GM18870 (cell line): Measurements from ENCODE around the gene SGK2.
"Not testable (repeated sequence)": the region's sequence is repeated elsewhere in the genome, so short reads cannot be mapped to it uniquely, and the experiment has no call there.

Experiments
- ATAC-seq: cut with Tn5 transposase; IDR thresholded peaks from one replicate; pipeline ENCODE4 v1.9.1; 2021; ENCODE audit warnings: moderate library complexity; ENCODE audit not compliant: unreplicated experiment

The SGK2 gene

DNA sequence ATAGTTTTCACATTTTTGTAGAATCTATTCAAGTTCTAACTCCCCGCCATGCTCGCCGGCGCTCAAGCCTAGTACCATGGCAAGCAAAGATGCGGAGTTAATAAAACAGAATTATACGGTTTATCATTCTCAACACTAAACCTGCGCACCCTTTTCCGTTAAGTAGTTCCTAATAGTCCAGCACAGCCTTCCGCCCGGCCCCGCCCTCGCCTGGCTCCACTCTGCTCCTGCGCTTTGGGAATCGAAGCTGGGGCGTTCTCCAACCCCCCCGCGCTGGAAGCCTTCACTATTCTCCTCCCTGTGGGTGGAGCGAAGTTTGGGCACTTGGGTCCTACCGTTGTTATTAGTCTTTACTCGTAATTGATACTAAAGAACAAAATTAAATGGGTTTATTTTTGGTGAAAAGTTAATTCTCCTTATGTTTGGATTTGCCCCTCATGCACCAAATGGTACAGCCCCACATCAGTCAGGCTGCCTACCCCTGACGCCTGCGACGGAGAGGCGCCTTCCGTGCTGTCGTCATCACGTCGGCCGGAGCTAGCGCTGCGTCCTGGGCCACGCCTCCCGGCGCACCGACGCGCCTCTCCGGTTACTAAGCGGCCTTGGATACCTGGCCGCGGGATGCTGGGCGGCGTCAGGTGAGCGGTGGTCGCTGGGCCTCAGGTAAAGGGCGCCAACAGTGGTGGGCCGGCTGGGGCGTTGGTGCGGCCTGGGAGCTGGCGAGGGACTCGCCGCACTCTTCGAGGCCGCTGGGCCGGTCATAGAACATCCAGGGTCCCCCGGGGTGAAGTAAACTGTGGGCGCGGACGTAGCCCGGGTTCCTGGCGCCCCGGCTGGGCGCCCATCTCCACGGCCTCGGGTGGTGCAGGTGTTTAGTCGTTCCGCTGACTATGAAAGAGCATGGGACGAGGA, 31.8 kb downstream of the SGK2 start, which contains the start of gene IFT52:
Gene IFT52 (plus strand): TSS at position 546 of the 912 bp plus-strand sequence. CDS start 3,762 bp downstream, outside the sequence.
- ATAC-seq, result peak; percentile 92

- ATAC-seq, result not testable (repeated sequence)
These were observed 43.1 kb downstream of the SGK2 start for GRCh38 chr20:43601960-43602359.

GRCh38 chr20:43603124-43603523, 44.3 kb downstream of the SGK2 start:
- ATAC-seq, result no peak

GRCh38 chr20:43605715-43606114, 46.9 kb downstream of the SGK2 start:
- ATAC-seq, result no peak

DNA sequence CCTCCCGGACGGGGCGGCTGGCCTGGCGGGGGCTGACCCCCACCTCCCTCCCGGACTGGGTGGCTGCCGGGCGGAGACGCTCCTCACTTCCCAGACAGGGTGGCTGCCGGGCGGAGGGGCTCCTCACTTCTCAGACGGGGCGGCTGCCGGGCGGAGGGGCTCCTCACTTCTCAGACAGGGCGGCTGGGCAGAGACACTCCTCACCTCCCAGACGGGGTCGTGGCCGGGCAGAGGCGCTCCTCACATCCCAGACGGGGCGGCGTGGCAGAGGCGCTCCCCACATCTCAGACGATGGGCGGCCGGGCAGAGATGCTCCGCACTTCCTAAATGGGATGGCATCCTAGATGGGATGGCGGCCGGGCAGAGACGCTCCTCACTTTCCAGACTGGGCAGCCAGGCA, 48.5 kb downstream of the SGK2 start:
- ATAC-seq, result not testable (repeated sequence)

DNA sequence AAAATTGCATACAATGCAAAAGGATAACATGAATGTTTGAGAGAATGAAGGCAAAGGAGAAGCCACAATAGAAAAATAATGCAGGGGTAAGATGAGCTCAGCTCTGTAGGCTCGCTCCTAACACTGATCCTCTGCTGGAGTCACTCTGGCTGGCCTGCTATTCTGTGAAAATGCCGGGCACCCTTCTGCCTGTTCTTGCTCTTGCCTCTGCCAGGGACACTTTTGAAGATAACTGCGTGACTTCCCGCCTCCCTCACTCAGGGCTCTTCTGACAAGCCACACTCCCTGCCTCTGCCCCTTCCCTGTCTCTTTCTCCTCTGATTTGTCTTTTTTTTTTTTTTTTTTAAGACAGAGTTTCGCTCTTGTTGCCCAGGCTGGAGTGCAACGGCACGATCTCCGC, 72.8 kb downstream of the SGK2 start:
- ATAC-seq, result no peak
